Activated gamma-delta T cell (primary cell): ENCODE data around the gene TARS3.

Experiments used
- DNase-seq: peaks from one replicate; lab custom pipeline; 2025; lab: John Stamatoyannopoulos, UW

The TARS3 gene

DNA sequence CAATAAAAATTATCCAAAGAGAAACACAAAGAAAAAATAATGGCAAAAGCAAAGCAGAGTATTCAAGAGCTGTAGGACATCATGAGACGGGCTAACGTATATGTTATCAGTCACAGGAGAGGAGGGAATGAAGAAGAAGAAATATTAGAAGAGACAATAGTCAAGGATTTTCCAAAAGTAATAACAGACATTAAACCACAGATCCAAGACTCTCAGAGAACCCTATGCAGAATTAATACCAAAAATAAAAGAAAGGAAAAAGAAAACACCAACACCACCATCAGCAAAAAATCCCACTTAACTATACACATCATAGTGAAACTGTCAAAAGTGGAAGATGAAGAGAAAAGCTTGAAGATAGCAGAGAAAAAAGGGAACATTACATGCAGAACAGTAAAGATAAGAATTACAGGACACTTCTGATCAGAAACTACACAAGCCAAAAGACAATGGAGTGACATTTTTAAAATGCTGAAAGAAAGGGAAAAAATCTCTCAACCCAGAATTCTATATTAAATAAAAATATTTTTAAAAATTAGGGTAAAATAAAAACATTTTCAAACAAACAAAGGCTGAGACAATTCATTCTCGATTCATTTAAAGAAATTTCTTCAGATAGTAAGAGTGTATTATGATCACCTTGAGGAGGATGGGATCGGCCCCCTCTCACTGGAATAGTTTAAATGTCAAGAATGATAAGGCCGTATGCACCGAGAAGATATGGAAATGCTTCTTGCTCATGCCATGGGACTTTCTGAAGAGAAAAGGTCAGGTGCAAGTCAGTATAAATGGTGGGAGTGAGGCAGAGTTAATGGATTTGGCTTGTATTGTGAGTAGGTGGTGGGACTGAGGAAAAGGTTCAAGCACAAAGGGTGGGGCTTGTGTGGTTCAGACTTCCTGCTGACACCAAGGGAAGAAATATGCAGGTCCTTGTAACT, 100.6 kb downstream of the TARS3 start:
- no peak for DNase-seq

DNA sequence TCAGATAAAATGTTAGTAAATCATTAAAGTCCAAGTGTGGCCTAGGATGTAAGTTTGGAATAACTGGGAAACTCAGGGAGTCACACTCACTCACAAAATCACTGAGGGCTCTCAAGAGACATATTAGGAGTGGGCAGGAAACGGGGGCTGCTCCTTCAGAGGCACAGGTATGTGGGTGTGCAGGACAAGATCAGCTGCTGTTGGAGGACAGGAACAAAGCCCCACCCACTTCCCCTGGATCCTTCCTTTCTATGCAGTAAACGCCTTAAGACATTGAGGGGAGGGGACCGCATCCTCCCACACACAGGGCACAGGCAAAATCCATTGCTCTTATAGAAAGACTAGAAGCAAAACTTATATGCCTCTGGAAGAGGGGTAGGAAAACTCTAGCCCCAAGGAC, 102.3 kb downstream of the TARS3 start:
- no peak for DNase-seq

- no peak for DNase-seq
Observed at GRCh38 chr15:101620671-101621070, 103.6 kb downstream of the TARS3 start.

DNA sequence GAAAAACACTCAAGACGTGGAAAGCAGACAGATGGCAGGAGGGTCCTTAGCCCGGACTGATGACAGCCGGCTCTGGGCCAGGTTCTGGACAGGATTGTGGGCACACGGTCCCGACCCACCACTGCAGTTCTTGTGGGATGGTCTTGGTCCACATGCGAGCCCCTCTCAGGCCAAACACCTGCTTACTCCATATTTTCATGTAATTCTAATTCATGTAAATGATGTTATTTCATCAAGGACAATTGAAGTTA, 104.7 kb downstream of the TARS3 start:
- DNase-seq = no peak

- no peak for DNase-seq
Observed at GRCh38 chr15:101618851-101619614, 105.2 kb downstream of the TARS3 start.

DNA sequence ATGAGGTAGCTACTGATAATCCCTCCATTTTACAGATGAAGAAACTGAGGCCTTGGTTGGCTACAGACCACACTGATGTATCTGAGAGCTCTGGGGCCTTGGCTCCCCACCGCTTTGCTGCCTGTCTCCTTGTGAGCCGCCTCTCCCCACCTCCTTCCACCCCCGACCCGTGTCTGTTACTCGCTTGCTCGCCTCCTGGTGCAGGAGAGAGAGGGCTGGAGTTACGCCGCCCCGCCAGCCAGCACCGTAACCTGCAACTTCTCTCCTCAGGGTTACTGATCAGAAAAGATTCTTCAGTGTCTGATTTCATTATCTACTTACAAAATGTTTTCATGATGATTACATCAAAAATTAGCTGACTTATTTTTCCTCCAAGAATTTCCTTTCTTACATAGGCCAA, 106.2 kb downstream of the TARS3 start:
- no peak for DNase-seq

- no peak for DNase-seq
Observed at GRCh38 chr15:101617390-101617965, 106.8 kb downstream of the TARS3 start.

DNA sequence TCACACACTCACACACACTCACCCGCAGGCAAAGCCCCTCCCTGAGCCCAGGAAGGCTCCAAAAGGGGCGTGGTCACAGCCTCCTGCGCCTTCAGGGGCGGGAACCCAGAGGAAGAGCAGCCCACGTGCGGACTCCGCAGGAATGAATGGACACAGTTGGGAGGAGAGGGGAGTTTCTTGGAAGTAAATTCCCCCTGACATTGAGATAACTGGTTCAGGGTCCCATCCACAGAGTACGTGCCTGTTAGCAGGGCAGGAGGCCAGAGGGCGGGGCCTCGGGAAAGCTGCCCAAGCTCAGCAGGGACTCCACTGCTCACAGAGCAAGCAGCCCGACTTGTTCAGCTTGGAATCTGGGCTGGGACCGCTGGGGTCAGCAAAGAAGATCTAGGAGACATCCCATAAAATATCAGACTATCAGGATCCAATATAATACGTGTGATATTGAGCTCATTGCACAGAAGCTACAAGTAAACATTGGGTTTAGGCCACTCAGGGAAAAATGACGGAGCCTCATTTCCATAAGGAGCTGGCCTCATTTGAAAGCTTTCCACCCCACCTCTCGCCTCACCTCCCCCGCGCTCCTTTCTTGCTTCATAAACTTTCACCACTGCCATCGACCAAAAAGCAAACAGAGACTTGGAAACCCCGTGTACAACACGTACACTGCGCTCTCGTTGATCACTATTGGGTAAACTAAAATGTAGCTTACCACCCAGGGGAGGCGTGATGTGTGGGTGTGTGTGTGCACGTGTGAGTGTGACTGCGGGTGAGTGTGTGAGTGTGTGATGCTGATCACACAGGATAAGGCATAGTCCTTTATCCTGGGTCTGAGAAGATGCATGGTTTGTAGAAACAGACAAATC, 108.1 kb downstream of the TARS3 start:
- DNase-seq = no peak

GRCh38 chr15:101615414-101615985, 108.8 kb downstream of the TARS3 start:
- no peak for DNase-seq

- DNase-seq = no peak
Observed at GRCh38 chr15:101614761-101615160, 109.5 kb downstream of the TARS3 start.

DNA sequence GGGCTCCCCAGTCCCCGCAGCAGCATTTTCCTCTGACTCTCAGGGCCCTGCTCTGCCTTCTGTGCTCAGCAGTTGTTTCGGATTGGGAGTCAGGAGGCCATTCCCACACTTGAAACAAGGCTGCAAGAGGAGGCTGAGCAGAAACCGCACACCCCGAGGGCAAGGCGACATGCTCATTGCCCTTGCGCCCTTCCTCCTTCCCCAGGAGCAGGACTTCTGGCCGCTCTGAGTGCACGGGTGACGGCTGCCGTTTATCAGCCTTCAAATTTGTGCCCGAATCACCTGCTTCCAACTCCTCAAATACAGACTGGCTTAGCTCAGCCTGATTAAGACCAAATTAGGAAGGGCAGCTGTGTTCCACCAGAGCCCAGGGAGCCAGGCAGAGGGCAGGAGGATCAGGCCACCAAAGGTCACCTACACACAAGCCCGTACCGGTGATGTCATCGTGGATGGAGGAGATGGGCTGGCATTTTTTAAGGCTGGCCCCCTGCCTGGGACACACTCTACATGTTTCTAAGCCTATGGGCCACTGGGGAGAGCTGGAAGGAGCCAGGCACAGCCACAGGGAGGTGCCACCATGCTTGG, 110.2 kb downstream of the TARS3 start:
- DNase-seq = no peak

DNA sequence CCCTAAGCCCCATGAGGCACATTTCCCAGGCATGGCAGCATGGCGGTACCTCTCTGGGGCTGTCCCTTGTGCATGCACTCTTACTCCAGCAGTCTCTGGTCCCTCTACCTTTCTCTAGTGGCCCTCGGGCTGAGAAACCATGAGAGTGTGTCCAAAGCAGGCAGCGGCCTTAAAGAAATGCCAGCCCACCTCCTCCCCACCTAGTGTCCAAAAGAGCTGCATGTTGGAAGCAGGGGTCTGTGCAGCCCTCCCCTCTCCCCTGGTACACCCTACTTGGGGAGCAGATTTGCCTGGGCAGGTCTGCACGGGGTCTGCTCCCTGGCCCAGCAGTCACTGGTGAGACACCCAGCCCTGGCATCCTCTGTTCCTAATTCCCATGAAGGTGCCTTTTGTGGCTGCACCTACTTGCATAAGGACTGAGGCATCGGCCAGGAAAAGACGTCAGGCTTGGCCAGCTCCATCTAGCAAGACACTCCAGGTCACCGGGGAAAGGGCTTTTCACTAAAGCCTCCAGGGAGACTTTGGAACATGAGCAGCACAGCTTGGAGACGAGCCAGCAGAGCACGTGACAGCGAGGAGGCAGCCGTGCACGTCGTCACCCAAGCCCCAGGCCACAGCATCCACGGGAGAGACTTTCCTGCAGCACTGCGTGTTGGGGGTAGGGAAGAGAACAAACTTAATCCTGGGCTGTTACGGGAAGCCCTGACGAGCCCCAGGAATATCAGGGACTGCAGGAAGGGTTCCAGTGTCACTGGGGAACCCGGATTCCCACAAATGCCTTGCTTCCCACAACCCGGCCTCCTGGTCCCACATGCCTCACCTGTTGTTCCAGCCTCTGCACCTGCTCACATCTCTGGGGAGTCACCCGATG, 110.9 kb downstream of the TARS3 start:
- DNase-seq = no peak

- DNase-seq = no peak
Observed at GRCh38 chr15:101612676-101613075, 111.6 kb downstream of the TARS3 start.

DNA sequence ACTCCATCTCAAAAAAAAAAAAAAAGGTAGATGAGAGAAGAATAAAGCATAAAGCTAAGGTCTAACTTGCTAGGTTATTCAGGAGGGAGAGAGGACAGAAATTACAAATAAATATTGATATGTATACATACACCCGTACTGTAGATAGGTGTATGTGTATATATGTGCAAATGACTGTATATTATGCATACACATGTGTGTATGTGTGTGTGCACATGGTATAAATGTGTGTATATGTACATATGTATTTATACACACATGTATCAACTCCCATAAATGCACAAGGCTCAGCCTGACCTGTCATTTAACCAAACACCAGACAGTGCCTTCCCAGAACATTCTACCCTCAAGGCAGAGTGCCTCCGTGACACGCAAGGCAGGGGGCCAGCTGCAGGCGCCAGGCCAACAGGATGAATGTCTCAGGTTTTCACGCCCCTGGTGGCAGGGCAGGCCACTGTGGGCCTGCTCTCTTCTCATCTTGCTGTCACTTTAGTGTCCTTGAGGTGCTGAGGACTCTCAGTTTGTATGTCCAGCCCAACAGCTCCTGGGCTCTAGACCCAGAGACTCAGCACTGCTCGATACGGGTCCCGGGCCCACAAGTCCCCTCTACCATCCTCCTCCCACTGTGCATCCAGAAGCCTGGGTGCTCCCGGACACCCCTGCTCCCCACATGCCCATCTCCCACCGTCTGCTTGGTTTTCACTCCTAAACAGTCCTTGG, 112.5 kb downstream of the TARS3 start:
- DNase-seq = no peak

DNA sequence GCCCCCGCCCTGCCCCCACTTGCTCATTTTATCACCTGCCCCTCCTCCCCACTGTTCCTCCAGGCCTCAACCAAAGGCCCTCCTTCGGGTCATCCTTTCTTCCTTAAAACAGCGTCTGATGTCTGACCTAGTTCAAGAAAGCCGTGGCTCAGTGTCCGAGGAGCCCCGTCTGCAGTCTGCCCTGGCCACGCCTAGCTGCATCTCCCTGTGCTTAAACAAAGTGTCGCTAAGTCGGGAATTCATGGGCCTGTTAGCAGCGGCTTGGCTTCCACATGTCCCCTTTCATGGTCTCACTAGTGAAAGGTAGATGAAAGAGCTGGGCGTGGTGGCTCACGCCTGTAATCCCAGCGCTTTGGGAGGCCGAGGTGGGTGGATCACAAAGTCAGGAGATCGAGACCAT, 113.3 kb downstream of the TARS3 start:
- no peak for DNase-seq

- DNase-seq = no peak
Observed at GRCh38 chr15:101610611-101611000, 113.7 kb downstream of the TARS3 start.

DNA sequence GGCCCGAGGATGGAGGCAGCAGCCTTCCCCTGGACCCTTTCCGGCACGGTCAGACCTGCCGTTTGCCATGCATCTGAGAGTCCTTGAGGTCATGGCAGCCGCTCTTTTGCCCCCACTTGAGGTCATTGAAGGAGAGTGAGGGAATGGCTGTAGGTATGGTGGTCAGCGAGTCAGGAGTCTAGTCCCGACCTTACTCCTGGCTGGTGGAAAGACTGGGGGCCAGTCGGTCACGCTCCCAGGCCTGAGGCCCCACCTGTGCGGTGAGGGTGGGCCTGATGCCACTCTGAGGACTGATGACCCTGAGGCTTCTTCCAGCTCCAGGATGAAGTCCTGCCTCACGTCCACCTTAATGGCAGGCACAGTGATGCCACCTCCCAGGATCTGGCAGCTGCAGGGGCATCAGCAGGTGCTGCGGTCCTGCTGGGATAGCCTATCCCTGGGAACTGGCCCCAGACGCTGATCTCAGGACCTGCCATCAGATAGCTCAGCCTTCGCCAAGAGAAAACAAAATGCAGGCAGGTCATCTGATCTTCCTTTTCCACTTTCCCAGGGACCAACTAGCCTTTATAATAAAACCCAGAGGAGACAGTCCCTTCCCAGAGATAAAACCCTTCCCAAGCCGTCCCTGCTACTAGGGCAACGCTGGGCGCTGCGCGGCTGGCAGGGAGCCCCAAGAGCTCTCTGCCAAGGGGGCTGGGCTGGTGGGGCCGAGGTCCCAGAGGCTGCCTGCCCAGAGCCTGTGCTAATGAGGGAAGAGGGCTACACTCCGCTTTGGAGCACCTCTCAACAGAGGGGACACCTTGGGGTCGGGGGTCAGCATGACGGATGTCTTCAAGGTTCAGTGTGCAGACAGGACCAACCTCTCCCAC, 114.3 kb downstream of the TARS3 start:
- no peak for DNase-seq

DNA sequence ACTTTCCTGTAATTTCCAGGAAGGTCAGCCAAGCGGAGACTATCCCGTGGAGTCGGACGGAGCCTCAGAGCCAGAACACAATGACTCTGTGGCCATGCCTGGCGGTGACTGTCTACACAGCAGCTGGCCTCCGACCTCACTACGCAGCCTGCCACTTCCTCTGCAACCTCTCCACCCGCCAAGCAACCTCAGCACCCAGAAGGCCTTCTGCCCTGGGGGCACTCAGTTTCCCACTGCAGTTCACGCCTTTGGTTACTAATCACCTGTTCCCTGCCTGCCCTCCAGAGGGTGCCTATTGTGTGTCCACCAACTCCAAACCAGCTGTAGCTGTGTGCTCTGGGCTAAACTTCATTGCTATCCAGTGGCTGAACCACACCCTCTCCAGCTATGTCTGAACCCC, 116.1 kb downstream of the TARS3 start:
- no peak for DNase-seq

- DNase-seq = no peak
Observed at GRCh38 chr15:101607108-101607507, 117.2 kb downstream of the TARS3 start.
